Non-pigmented ciliary epithelial cell (primary cell): ENCODE data around the gene DENND6B.

Source experiments
- DNase-seq: peaks from one replicate; pipeline ENCODE4 v3.0.0-alpha.2; 2010; ENCODE audit warnings: low read depth

DENND6B gene

GRCh38 chr22:50304528-50305392 lies 22.1 kb downstream of the DENND6B start:
- no peak for DNase-seq

GRCh38 chr22:50303848-50304527 lies 22.8 kb downstream of the DENND6B start:
- DNase-seq: no peak

GRCh38 chr22:50303515-50303847 lies 23.3 kb downstream of the DENND6B start:
- DNase-seq: no peak

- no peak for DNase-seq
These were observed 24.2 kb downstream of the DENND6B start for GRCh38 chr22:50302564-50302963.

GRCh38 chr22:50302041-50302541 lies 24.7 kb downstream of the DENND6B start:
- no peak for DNase-seq

- no peak for DNase-seq
These were observed 25.2 kb downstream of the DENND6B start for GRCh38 chr22:50301581-50301991.

- DNase-seq: no peak
These were observed 26.1 kb downstream of the DENND6B start for GRCh38 chr22:50300620-50301257.

GRCh38 chr22:50299785-50300619 lies 26.8 kb downstream of the DENND6B start:
- DNase-seq: no peak

GRCh38 chr22:50298937-50299784 lies 27.7 kb downstream of the DENND6B start:
- DNase-seq: no peak

- DNase-seq: no peak
These were observed 28.6 kb downstream of the DENND6B start for GRCh38 chr22:50298266-50298637.

GRCh38 chr22:50297510-50298265 lies 29.1 kb downstream of the DENND6B start:
- no peak for DNase-seq

- DNase-seq: no peak
These were observed 29.9 kb downstream of the DENND6B start for GRCh38 chr22:50296658-50297490.

- no peak for DNase-seq
These were observed 32.5 kb downstream of the DENND6B start for GRCh38 chr22:50294319-50294656.

- DNase-seq: no peak
These were observed 33.1 kb downstream of the DENND6B start for GRCh38 chr22:50293441-50294318.

GRCh38 chr22:50292643-50293440 lies 34.0 kb downstream of the DENND6B start:
- DNase-seq: no peak

GRCh38 chr22:50289942-50290630 lies 36.7 kb downstream of the DENND6B start:
- no peak for DNase-seq
